Measurements from ENCODE around the gene DMXL1.

The DMXL1 gene

GRCh38 chr5:119271758-119272730 is 201.2 kb downstream of the DMXL1 start:
- DNase-seq, result no peak

GRCh38 chr5:119273391-119273839 is 202.5 kb downstream of the DMXL1 start:
- no peak for DNase-seq

GRCh38 chr5:119274030-119274766 is 203.3 kb downstream of the DMXL1 start:
- DNase-seq, result no peak

- DNase-seq, result no peak
Measured at GRCh38 chr5:119274767-119275130, 203.9 kb downstream of the DMXL1 start.

- no peak for DNase-seq
Measured at GRCh38 chr5:119275146-119275545, 204.3 kb downstream of the DMXL1 start.

GRCh38 chr5:119275601-119276173 is 204.8 kb downstream of the DMXL1 start:
- DNase-seq, result no peak

GRCh38 chr5:119276978-119277377 is 206.1 kb downstream of the DMXL1 start:
- DNase-seq, result no peak

- DNase-seq, result no peak
Measured at GRCh38 chr5:119279093-119279492, 208.2 kb downstream of the DMXL1 start.

GRCh38 chr5:119280380-119280779 is 209.5 kb downstream of the DMXL1 start:
- no peak for DNase-seq

- DNase-seq, result no peak
Measured at GRCh38 chr5:119282628-119283027, 211.7 kb downstream of the DMXL1 start.

- no peak for DNase-seq
Measured at GRCh38 chr5:119284031-119284430, 213.1 kb downstream of the DMXL1 start.

- no peak for DNase-seq
Measured at GRCh38 chr5:119285070-119285916, 214.4 kb downstream of the DMXL1 start.

GRCh38 chr5:119286511-119287488 is 215.9 kb downstream of the DMXL1 start:
- no peak for DNase-seq

GRCh38 chr5:119287547-119288111 is 216.7 kb downstream of the DMXL1 start:
- no peak for DNase-seq

- no peak for DNase-seq
Measured at GRCh38 chr5:119288379-119289033, 217.6 kb downstream of the DMXL1 start.

- DNase-seq, result no peak
Measured at GRCh38 chr5:119289438-119290044, 218.7 kb downstream of the DMXL1 start.

- no peak for DNase-seq
Measured at GRCh38 chr5:119290161-119290569, 219.3 kb downstream of the DMXL1 start.

- no peak for DNase-seq
Measured at GRCh38 chr5:119290607-119291006, 219.7 kb downstream of the DMXL1 start.

- DNase-seq, result no peak
Measured at GRCh38 chr5:119291056-119291455, 220.2 kb downstream of the DMXL1 start.

- DNase-seq, result no peak
Measured at GRCh38 chr5:119291877-119292276, 221.0 kb downstream of the DMXL1 start.

All from NCI-H1092 (cell line).